KOPT-K1 (cell line): ENCODE results near the gene SLC7A10.
"Not testable (repeated sequence)": the region's sequence is repeated elsewhere in the genome, so short reads cannot be mapped to it uniquely, and the experiment has no call there.

Experiments used
- H3K27ac ChIP-seq: fragments of 200-600 bp; sonication (generic); 2 replicates; pipeline ENCODE4 v1.5.1; 2016; ENCODE audit warnings: antibody characterized with exemption, mild to moderate bottlenecking, low read depth, low read length; ENCODE audit not compliant: poor library complexity, severe bottlenecking
- H3K36me3 ChIP-seq: fragments of 200-600 bp; sonication (generic); 2 replicates; pipeline ENCODE4 v1.5.1; 2017; ENCODE audit warnings: antibody characterized with exemption, mild to moderate bottlenecking, low read length, moderate library complexity; ENCODE audit not compliant: insufficient read depth
- H3K9me3 ChIP-seq: fragments of 200-600 bp; sonication (generic); 2 replicates; pipeline ENCODE4 v1.5.1; 2017; ENCODE audit warnings: antibody characterized with exemption, low read length, mild to moderate bottlenecking; ENCODE audit not compliant: insufficient read depth, poor library complexity, severe bottlenecking

SLC7A10 gene

GRCh38 chr19:33196446-33197193 lies 29.0 kb downstream of the SLC7A10 start:
- H3K36me3 ChIP-seq, result no peaks in the 10 kb centered on the region
- H3K9me3 ChIP-seq, result no peaks in the 10 kb centered on the region
- no peak overlapping the region for H3K27ac ChIP-seq

- H3K36me3 ChIP-seq, result no peaks in the 10 kb centered on the region
- H3K9me3 ChIP-seq, result no peaks in the 10 kb centered on the region
- H3K27ac ChIP-seq, result no peak overlapping the region
These were observed 29.9 kb downstream of the SLC7A10 start for GRCh38 chr19:33195645-33196347.

GRCh38 chr19:33194886-33195644 lies 30.6 kb downstream of the SLC7A10 start:
- Histone ChIP-seq H3K27ac (no peak overlapping the region), H3K36me3 (no peaks in the 10 kb centered on the region), H3K9me3 (no peaks in the 10 kb centered on the region)

- Histone ChIP-seq H3K9me3 (no peaks in the 10 kb centered on the region), H3K27ac (no peak overlapping the region), H3K36me3 (no peaks in the 10 kb centered on the region)
These were observed 31.1 kb downstream of the SLC7A10 start for GRCh38 chr19:33194532-33194885.

GRCh38 chr19:33193865-33194362 lies 31.7 kb downstream of the SLC7A10 start, which contains the start of gene LRP3:
TSS of gene LRP3 (plus strand) at chr19:33194330. CDS start at chr19:33194786, 456 bp downstream.
- Histone ChIP-seq H3K27ac (no peak within 1 kb of the TSS), H3K36me3 (no peaks in the 10 kb centered on the region), H3K9me3 (no peaks in the 10 kb centered on the region)

- no peak overlapping the region for H3K27ac ChIP-seq
These were observed 32.3 kb downstream of the SLC7A10 start for GRCh38 chr19:33193269-33193864.

GRCh38 chr19:33192010-33192409 lies 33.6 kb downstream of the SLC7A10 start:
- Histone ChIP-seq H3K36me3 (no peaks in the 10 kb centered on the region), H3K27ac (no peak overlapping the region), H3K9me3 (no peaks in the 10 kb centered on the region)

More at GRCh38 chr19:33193269-33193864, 32.3 kb downstream of the SLC7A10 start:
- no peaks in the 10 kb centered on the region for H3K9me3 ChIP-seq
- no peaks in the 10 kb centered on the region for H3K36me3 ChIP-seq

- no peak overlapping the region for H3K27ac ChIP-seq
- no peaks in the 10 kb centered on the region for H3K36me3 ChIP-seq
- no peaks in the 10 kb centered on the region for H3K9me3 ChIP-seq
These were observed 34.1 kb downstream of the SLC7A10 start for GRCh38 chr19:33191501-33191900.

- H3K27ac ChIP-seq, H3K36me3 ChIP-seq, H3K9me3 ChIP-seq: not testable (repeated sequence)
These were observed 34.6 kb downstream of the SLC7A10 start for GRCh38 chr19:33191092-33191491.

GRCh38 chr19:33189453-33189852 lies 36.2 kb downstream of the SLC7A10 start:
- no peaks in the 10 kb centered on the region for H3K9me3 ChIP-seq
- H3K27ac ChIP-seq, result no peak overlapping the region
- H3K36me3 ChIP-seq, result no peaks in the 10 kb centered on the region

GRCh38 chr19:33187183-33187540 lies 38.5 kb downstream of the SLC7A10 start:
- Histone ChIP-seq H3K36me3 (no peaks in the 10 kb centered on the region), H3K9me3 (no peaks in the 10 kb centered on the region), H3K27ac (no peak overlapping the region)

- Histone ChIP-seq H3K9me3 (no peaks in the 10 kb centered on the region), H3K36me3 (no peaks in the 10 kb centered on the region), H3K27ac (no peak overlapping the region)
These were observed 39.0 kb downstream of the SLC7A10 start for GRCh38 chr19:33186431-33187182.

- H3K36me3 ChIP-seq, result no peaks in the 10 kb centered on the region
- no peaks in the 10 kb centered on the region for H3K9me3 ChIP-seq
- H3K27ac ChIP-seq, result peak overlapping the region; percentile 39
These were observed 48.2 kb downstream of the SLC7A10 start for GRCh38 chr19:33177417-33177979.
